ENCODE measurements around the gene TRAF2. TPM values are rescaled to one million over a fixed set of nuclear protein-coding genes. Genes with fewer than 3 reads are reported as not detected.
"Not testable (repeated sequence)": the region's sequence is repeated elsewhere in the genome, so short reads cannot be mapped to it uniquely, and the experiment has no call there.

Gene TRAF2
- total RNA-seq, 1 experiment from 2014 or later: 29.2 TPM

- BruUV-seq (replicated peaks): no TSS peak
- intact Hi-C loops (cut with micrococcal nuclease; ENCODE audit: unreplicated experiment): loop anchor here (5.0 kb wide), 1 partner anchor 39 kb away; no protein-coding TSS in a partner anchor
- DNase-seq (ENCODE audit: low spot score): peak; percentile 92
- Histone ChIP-seq H3K4me3 (ENCODE audit: low read depth, low read length, poor library complexity, severe bottlenecking) (no peak overlapping the region), H3K36me3 (ENCODE audit: insufficient read depth, low read length, poor library complexity, severe bottlenecking) (peaks cover 26% of the 10 kb centered on the region), H3K27ac (ENCODE audit: low read depth, low read length, poor library complexity, severe bottlenecking) (peak overlapping the region; percentile 48), H3K4me1 (ENCODE audit: insufficient read depth, low read length, poor library complexity, severe bottlenecking) (peaks cover 32% of the 10 kb centered on the region), H3K9me3 (ENCODE audit: low read depth, low read length, poor library complexity, severe bottlenecking) (no peaks in the 10 kb centered on the region), H3K27me3 (replicated peaks; ENCODE audit: insufficient read depth, low read depth, low read length, poor library complexity) (no peaks in the 10 kb centered on the region)
- ChIA-PET POLR2A (ENCODE audit: low non-redundant PET) (no interaction called here), CTCF (no interaction called here)
- TF ChIP-seq EZH2 (IDR thresholded peaks at IDR 0.05; ENCODE audit: borderline replicate concordance, low read depth, low read length, poor library complexity, severe bottlenecking) (no peak), CTCF (conservative IDR thresholded peaks at IDR 0.05; ENCODE audit: low read depth, low read length) (no peak)
Measured at GRCh38 chr9:136840877-136841645, 45.3 kb upstream of the TRAF2 start.

DNA sequence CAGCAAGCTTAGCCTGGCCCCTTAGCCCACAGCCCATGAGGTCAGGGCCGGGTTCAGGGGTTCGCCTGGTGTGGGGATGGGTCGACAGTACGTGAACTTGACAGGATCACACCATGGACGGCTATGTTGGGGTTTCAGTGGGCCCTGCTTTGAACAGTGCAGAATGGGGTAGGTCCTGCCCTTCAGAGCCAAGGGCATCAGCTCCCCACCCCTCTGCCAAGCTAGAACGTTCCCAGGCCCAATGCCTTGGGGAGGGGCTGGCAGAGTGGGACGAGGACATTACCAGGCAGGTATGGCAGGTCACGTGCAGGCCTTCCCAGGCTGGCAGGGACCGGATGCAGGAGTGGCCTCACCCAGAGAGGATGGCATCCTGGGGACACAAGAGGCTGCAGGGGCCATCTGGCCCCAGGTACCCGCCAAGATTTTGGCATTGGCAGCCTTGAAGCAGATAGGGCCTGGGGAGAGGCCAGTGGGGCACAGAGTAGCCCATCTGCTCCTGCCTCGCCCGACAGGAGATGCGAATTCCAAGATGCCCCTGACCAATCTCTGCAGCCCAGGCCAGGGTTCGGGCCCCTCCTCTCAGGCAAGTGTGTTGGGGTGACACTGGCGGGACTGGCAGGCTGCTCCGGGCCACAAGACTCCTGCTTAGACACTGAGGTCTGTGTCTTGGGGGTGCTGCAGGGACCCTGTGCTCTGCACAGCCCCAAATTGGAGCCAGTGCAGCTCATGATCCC lies 44.5 kb upstream of the TRAF2 start:
- POLR2A ChIA-PET (ENCODE audit: low non-redundant PET); BruUV-seq (replicated peaks): not testable (repeated sequence)
- peak overlapping the region; percentile 48 for H3K27ac ChIP-seq (ENCODE audit: low read depth, low read length, poor library complexity, severe bottlenecking)

DNA sequence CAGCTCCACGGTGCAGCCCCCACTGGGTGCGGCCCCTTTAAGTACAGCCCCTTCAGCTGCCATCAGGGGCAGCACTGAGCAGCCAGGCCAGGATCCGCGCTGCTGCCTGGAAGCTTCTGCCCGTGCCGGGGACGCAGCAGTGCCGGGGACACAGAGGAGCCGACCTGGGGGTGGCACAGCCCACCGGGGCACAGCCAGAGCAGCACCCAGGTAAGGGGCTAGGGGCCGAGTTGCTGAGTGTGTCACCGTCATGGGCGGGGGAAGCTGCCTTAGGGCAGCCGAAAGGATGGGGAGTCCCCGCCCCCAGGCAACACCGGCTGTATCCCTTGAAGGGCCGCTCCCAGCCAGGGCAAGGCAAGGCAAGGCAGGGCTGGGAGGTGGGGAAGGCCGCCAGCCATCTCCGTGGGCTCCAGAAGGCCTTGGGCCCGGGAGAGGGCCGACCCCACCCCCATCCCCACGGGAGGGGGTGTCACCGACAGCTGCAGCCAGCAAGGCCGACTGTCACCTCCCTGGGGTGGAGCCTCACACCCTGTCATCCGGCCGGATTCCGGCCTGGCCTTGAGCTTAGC lies 43.9 kb upstream of the TRAF2 start, which contains the start of gene AJM1:
TSS of gene AJM1 (plus strand) at position 99 of the 569 bp plus-strand sequence. CDS start 1,937 bp downstream, outside the sequence.
- BruUV-seq (replicated peaks); H3K27me3 ChIP-seq (replicated peaks; ENCODE audit: insufficient read depth, low read depth, low read length, poor library complexity); H3K9me3 ChIP-seq (ENCODE audit: low read depth, low read length, poor library complexity, severe bottlenecking); POLR2A ChIA-PET (ENCODE audit: low non-redundant PET): not testable (repeated sequence)
- Histone ChIP-seq H3K4me3 (ENCODE audit: low read depth, low read length, poor library complexity, severe bottlenecking) (peak within 1 kb of the TSS; percentile 35), H3K4me1 (ENCODE audit: insufficient read depth, low read length, poor library complexity, severe bottlenecking) (peaks cover 32% of the 10 kb centered on the region), H3K27ac (ENCODE audit: low read depth, low read length, poor library complexity, severe bottlenecking) (peak within 1 kb of the TSS; percentile 48), H3K36me3 (ENCODE audit: insufficient read depth, low read length, poor library complexity, severe bottlenecking) (peaks cover 23% of the 10 kb centered on the region)
- intact Hi-C loops (cut with micrococcal nuclease; ENCODE audit: unreplicated experiment): loop anchor here (5.0 kb wide), 1 partner anchor 40 kb away; no protein-coding TSS in a partner anchor
- TF ChIP-seq CTCF (conservative IDR thresholded peaks at IDR 0.05; ENCODE audit: low read depth, low read length): peak; percentile 86
- peak; percentile 91 for DNase-seq (ENCODE audit: low spot score)
- CTCF ChIA-PET: interaction anchor here (0.6 to 1.1 kb wide), 5 partner anchors 20 to 193 kb away, joined by 3 to 4 read pairs (median 3); no protein-coding TSS in a partner anchor

More for the DNA sequence above, 44.5 kb upstream of the TRAF2 start:
- Histone ChIP-seq H3K4me3 (ENCODE audit: low read depth, low read length, poor library complexity, severe bottlenecking) (peak overlapping the region; percentile 35), H3K36me3 (ENCODE audit: insufficient read depth, low read length, poor library complexity, severe bottlenecking) (peaks cover 23% of the 10 kb centered on the region), H3K4me1 (ENCODE audit: insufficient read depth, low read length, poor library complexity, severe bottlenecking) (peaks cover 32% of the 10 kb centered on the region)
- DNase-seq (ENCODE audit: low spot score); H3K27me3 ChIP-seq (replicated peaks; ENCODE audit: insufficient read depth, low read depth, low read length, poor library complexity); H3K9me3 ChIP-seq (ENCODE audit: low read depth, low read length, poor library complexity, severe bottlenecking): not testable (repeated sequence)
- CTCF ChIA-PET: interaction anchor here (0.7 to 1.1 kb wide), 4 partner anchors 19 to 193 kb away, joined by 3 to 4 read pairs (median 3); no protein-coding TSS in a partner anchor
- intact Hi-C loops (cut with micrococcal nuclease; ENCODE audit: unreplicated experiment): loop anchor here (5.0 kb wide), 1 partner anchor 40 kb away; no protein-coding TSS in a partner anchor

DNA sequence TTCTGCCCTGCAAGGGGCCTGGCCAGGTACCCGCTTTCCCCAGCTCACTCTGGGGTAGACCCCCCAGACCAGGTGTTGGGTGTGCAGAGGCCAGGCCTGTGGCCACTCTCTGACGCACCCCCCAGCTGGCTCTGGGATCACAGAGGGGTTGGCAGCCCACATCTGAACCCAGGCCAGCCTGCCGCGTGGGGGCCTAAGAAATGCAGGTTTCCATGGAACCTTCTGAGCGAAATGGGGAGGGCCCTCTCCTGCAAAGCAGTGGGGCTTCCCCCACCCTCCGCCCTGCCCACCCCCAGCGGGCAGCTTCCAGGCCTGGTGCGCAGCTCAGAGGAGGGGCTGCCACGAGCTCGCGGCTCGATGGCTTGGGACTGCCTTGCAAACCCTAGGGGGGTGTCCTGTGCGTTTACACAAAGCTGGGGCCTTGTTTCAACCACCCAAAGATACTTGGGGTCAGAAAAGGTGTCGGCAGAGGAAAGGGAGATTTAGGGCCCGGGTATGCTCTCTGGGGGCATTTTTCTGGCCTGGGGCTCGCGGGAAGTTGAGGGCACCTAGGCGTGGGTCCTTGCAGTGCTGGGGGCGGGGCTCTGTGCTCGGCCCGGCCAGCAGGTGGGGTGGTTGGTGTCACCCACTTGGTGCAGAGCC lies 43.0 kb upstream of the TRAF2 start:
- BruUV-seq (replicated peaks); H3K27me3 ChIP-seq (replicated peaks; ENCODE audit: insufficient read depth, low read depth, low read length, poor library complexity); H3K9me3 ChIP-seq (ENCODE audit: low read depth, low read length, poor library complexity, severe bottlenecking); H3K4me3 ChIP-seq (ENCODE audit: low read depth, low read length, poor library complexity, severe bottlenecking); DNase-seq (ENCODE audit: low spot score); H3K27ac ChIP-seq (ENCODE audit: low read depth, low read length, poor library complexity, severe bottlenecking); POLR2A ChIA-PET (ENCODE audit: low non-redundant PET): not testable (repeated sequence)
- CTCF ChIA-PET: interaction anchor here (0.6 to 0.7 kb wide), 3 partner anchors 50 to 78 kb away, joined by 3 to 5 read pairs (median 4); no protein-coding TSS in a partner anchor
- intact Hi-C loops (cut with micrococcal nuclease; ENCODE audit: unreplicated experiment): loop anchor here (5.0 kb wide), 1 partner anchor 41 kb away; no protein-coding TSS in a partner anchor
- peaks cover 17% of the 10 kb centered on the region for H3K36me3 ChIP-seq (ENCODE audit: insufficient read depth, low read length, poor library complexity, severe bottlenecking)
- H3K4me1 ChIP-seq (ENCODE audit: insufficient read depth, low read length, poor library complexity, severe bottlenecking): peaks cover 32% of the 10 kb centered on the region
